IMR-90 (cell line): ENCODE results near the gene RFTN2. TPM values are rescaled to one million over a fixed set of nuclear protein-coding genes. Genes with fewer than 3 reads are reported as not detected.

Experiments
- ATAC-seq: fragments of 200-7000 bp; cut with Tn5 transposase; 2 replicates; pipeline ENCODE4 v1.9.1; 2020; ENCODE audit warnings: low read depth, mild to moderate bottlenecking, moderate library complexity
- BruUV-seq: library from RNA; stranded (reverse); fragments of 400-500 nt; replicated peaks from 2 replicates; lab custom pipeline; 2021; lab: Mats Ljungman, UMichigan
- CTCF ChIA-PET: fragments of 300-600 bp; formaldehyde crosslinking; extraction: SDS; loops from one replicate; lab custom pipeline; 2021; ENCODE audit warnings: antibody characterized with exemption; lab: Yijun Ruan, JAX
- POLR2A ChIA-PET: fragments of 300-600 bp; sonication (Branson Sonifier 250); formaldehyde crosslinking; loops from one replicate; lab custom pipeline; 2022; ENCODE audit warnings: antibody characterized with exemption; ENCODE audit not compliant: unreplicated experiment; lab: Charles Lee
- DNase-seq: peaks from one replicate; pipeline ENCODE4 v3.0.0; 2013
- H2AFZ ChIP-seq: replicated peaks from 2 replicates; pipeline ENCODE3; 2013; ENCODE audit warnings: low read length, mild to moderate bottlenecking; ENCODE audit not compliant: poor library complexity
- H2AK5ac ChIP-seq: 2 replicates; pipeline ENCODE4 v1.6.1; 2013; ENCODE audit warnings: low read depth, low read length, inconsistent platforms
- H2AK9ac ChIP-seq: replicated peaks from 2 replicates; pipeline ENCODE3; 2013; ENCODE audit warnings: mild to moderate bottlenecking, low read depth, low read length, moderate library complexity; ENCODE audit not compliant: poor library complexity
- H2BK120ac ChIP-seq: 2 replicates; pipeline ENCODE4 v1.6.1; 2013; ENCODE audit warnings: low read depth, low read length, inconsistent platforms
- H2BK15ac ChIP-seq: 3 replicates; pipeline ENCODE4 v1.6.1; 2013; ENCODE audit warnings: low read depth, low read length, inconsistent platforms
- H2BK20ac ChIP-seq: 2 replicates; pipeline ENCODE4 v1.6.1; 2013; ENCODE audit warnings: low read depth, mild to moderate bottlenecking, inconsistent platforms, low read length, moderate library complexity
- H2BK5ac ChIP-seq: 2 replicates; pipeline ENCODE4 v1.6.1; 2013; ENCODE audit warnings: mild to moderate bottlenecking, low read depth, low read length, inconsistent platforms; ENCODE audit not compliant: poor library complexity, severe bottlenecking
- H3K14ac ChIP-seq: replicated peaks from 2 replicates; pipeline ENCODE4 v1.6.1; 2013; ENCODE audit warnings: low read depth, low read length, inconsistent platforms
- H3K18ac ChIP-seq: 2 replicates; pipeline ENCODE4 v1.6.1; 2013; ENCODE audit warnings: low read depth, low read length, control low read depth
- H3K23ac ChIP-seq: 2 replicates; pipeline ENCODE4 v1.6.1; 2013; ENCODE audit warnings: low read depth, low read length, inconsistent platforms
- H3K27ac ChIP-seq: 2 replicates; pipeline ENCODE4 v1.5.1; 2013; ENCODE audit warnings: mild to moderate bottlenecking, control low read depth, low read length; ENCODE audit not compliant: insufficient read depth
- H3K27me3 ChIP-seq: 2 replicates; pipeline ENCODE4 v1.6.1; 2013; ENCODE audit warnings: low read length; ENCODE audit not compliant: control insufficient read depth, insufficient read depth
- H3K36me3 ChIP-seq: 2 replicates; pipeline ENCODE4 v1.6.1; 2013; ENCODE audit warnings: low read length, mixed read lengths; ENCODE audit not compliant: control insufficient read depth, insufficient read depth
- H3K4ac ChIP-seq: 2 replicates; pipeline ENCODE4 v1.6.1; 2013; ENCODE audit warnings: low read depth, low read length, inconsistent platforms
- H3K4me1 ChIP-seq: 2 replicates; pipeline ENCODE4 v1.6.1; 2013; ENCODE audit warnings: low read length, mixed read lengths; ENCODE audit not compliant: control insufficient read depth, insufficient read depth
- H3K4me2 ChIP-seq: 2 replicates; pipeline ENCODE4 v1.6.1; 2013; ENCODE audit warnings: low read depth, mild to moderate bottlenecking, control low read depth, low read length, moderate library complexity
- H3K4me3 ChIP-seq: 2 replicates; pipeline ENCODE4 v1.5.1; 2013; ENCODE audit warnings: low read depth, mild to moderate bottlenecking, control low read depth, low read length, moderate library complexity; ENCODE audit not compliant: insufficient read depth
- H3K56ac ChIP-seq: 2 replicates; pipeline ENCODE4 v1.6.1; 2013; ENCODE audit warnings: low read length, inconsistent platforms; ENCODE audit not compliant: insufficient read depth; ENCODE audit errors: extremely low read depth
- H3K79me1 ChIP-seq, 2 experiments: 2 replicates each; pipeline ENCODE4 v1.6.1; 2013; ENCODE audit warnings: low read length in 2 of 2, inconsistent platforms in 1 of 2, low read depth in 1 of 2
- H3K9ac ChIP-seq: 2 replicates; pipeline ENCODE4 v1.6.1; 2013; ENCODE audit warnings: low read depth, low read length, control low read depth
- H3K9me1 ChIP-seq: 2 replicates; pipeline ENCODE4 v1.6.1; 2013; ENCODE audit warnings: low read length, inconsistent platforms; ENCODE audit not compliant: insufficient read depth
- H3K9me3 ChIP-seq: 2 replicates; pipeline ENCODE4 v1.6.1; 2013; ENCODE audit warnings: low read length; ENCODE audit not compliant: control insufficient read depth, insufficient read depth
- H4K20me1 ChIP-seq: 2 replicates; pipeline ENCODE4 v1.6.1; 2013; ENCODE audit warnings: low read length, inconsistent platforms; ENCODE audit not compliant: insufficient read depth
- H4K5ac ChIP-seq: 2 replicates; pipeline ENCODE4 v1.6.1; 2013; ENCODE audit warnings: mild to moderate bottlenecking, low read depth, low read length, control low read depth
- H4K8ac ChIP-seq, 2 experiments: 2 replicates each; pipeline ENCODE4 v1.6.1; 2013; ENCODE audit warnings: low read depth in 2 of 2, low read length in 2 of 2, control low read depth in 1 of 2, inconsistent platforms in 1 of 2
- H4K91ac ChIP-seq: 2 replicates; pipeline ENCODE4 v1.6.1; 2013; ENCODE audit warnings: low read depth, low read length, inconsistent platforms; ENCODE audit not compliant: insufficient read depth
- BHLHE40 ChIP-seq: fragments of 150-350 bp; IDR thresholded peaks from 2 replicates; pipeline ENCODE4 v1.6.1; 2016; ENCODE audit warnings: mild to moderate bottlenecking, low read depth, low read length
- CEBPB ChIP-seq: IDR thresholded peaks from 2 replicates; pipeline ENCODE4 v1.6.1; 2012; ENCODE audit warnings: low read depth, low read length, improper control_type of control experiment
- CHD1 ChIP-seq: IDR thresholded peaks from 2 replicates; pipeline ENCODE4 v1.6.1; 2012; ENCODE audit warnings: low read depth, low read length, improper control_type of control experiment
- FOS ChIP-seq: fragments of 150-350 bp; IDR thresholded peaks from 2 replicates; pipeline ENCODE4 v1.6.1; 2016; ENCODE audit warnings: low read depth, low read length
- MAFK ChIP-seq: IDR thresholded peaks from 2 replicates; pipeline ENCODE4 v1.6.1; 2012; ENCODE audit warnings: low read depth, low read length, improper control_type of control experiment
- MAZ ChIP-seq: IDR thresholded peaks from 2 replicates; pipeline ENCODE4 v1.6.1; 2012; ENCODE audit warnings: low read depth, mild to moderate bottlenecking, low read length, improper control_type of control experiment, moderate library complexity, borderline replicate concordance
- MXI1 ChIP-seq: IDR thresholded peaks from 2 replicates; pipeline ENCODE4 v1.6.1; 2012; ENCODE audit warnings: low read depth, mild to moderate bottlenecking, low read length, moderate library complexity, borderline replicate concordance
- NFE2L2 ChIP-seq: fragments of 150-350 bp; IDR thresholded peaks from 2 replicates; pipeline ENCODE4 v1.6.1; 2016; ENCODE audit warnings: low read depth, mild to moderate bottlenecking, low read length
- POLR2A ChIP-seq: IDR thresholded peaks from 2 replicates; pipeline ENCODE4 v1.6.1; 2012; ENCODE audit warnings: mild to moderate bottlenecking, low read depth, low read length
- RAD21 ChIP-seq: IDR thresholded peaks from 2 replicates; pipeline ENCODE4 v1.6.1; 2012; ENCODE audit warnings: low read length, improper control_type of control experiment
- RCOR1 ChIP-seq: IDR thresholded peaks from 2 replicates; pipeline ENCODE4 v1.6.1; 2012; ENCODE audit warnings: mild to moderate bottlenecking, low read length, improper control_type of control experiment; ENCODE audit not compliant: insufficient replicate concordance
- RFX5 ChIP-seq: IDR thresholded peaks from 2 replicates; pipeline ENCODE4 v1.8.0; 2012; ENCODE audit warnings: low read depth, mild to moderate bottlenecking, low read length, moderate library complexity
- SMC3 ChIP-seq: fragments of 150-350 bp; IDR thresholded peaks from 2 replicates; pipeline ENCODE4 v1.6.1; 2016; ENCODE audit warnings: low read depth, mild to moderate bottlenecking, antibody characterized with exemption, low read length, moderate library complexity
- WGBS, 2 experiments: methylation state at CpG; one replicate each; pipeline versions ENCODE4 v1.1.5 to v1.1.7; 2013; ENCODE audit warnings: missing lambda C conversion rate in 2 of 2; ENCODE audit not compliant: insufficient read length in 1 of 2; ENCODE audit errors: extremely low coverage in 2 of 2; 5-methylcytosine and 5-hydroxymethylcytosine counted together
- dilution Hi-C: fragments of 300-500 bp; cut with HindIII; formaldehyde crosslinking; loops from one replicate; pipeline ENCODE4 v1.14.3; 2018; ENCODE audit warnings: low sequenced_read_pairs; ENCODE audit not compliant: unreplicated experiment
- in situ Hi-C: fragments of 300-500 bp; cut with MboI; formaldehyde crosslinking; loops from 3 replicates; pipeline ENCODE4 v1.14.3; 2019; ENCODE audit warnings: low sequenced_read_pairs, inconsistent platforms, mixed read lengths
- intact Hi-C: fragments of 100-400 bp; cut with micrococcal nuclease; formaldehyde crosslinking; loops from 2 replicates; pipeline ENCODE4 v1.10.0; 2022
- polyA plus RNA-seq, 3 experiments: library from polyadenylated mRNA; depleted of rRNA; stranded (reverse); fragments of >200 nt; gene quantifications; 2 replicates each; pipeline ENCODE4 v1.2.3, GENCODE V29; 2012; ENCODE audit warnings: low replicate concordance in 1 of 3
- total RNA-seq: library from RNA; depleted of rRNA; stranded (reverse); fragments of >200 nt; gene quantifications from 2 replicates; pipeline ENCODE4 v1.2.3, GENCODE V29; 2012
- TF ChIP-seq, protein P1 (sequence below): fragments of 150-350 bp; IDR thresholded peaks from 2 replicates; pipeline ENCODE4 v1.6.1; 2017; ENCODE audit warnings: mild to moderate bottlenecking, antibody characterized with exemption, low read length, low read depth
- TF ChIP-seq, protein P2 (sequence below): fragments of 150-350 bp; IDR thresholded peaks from 2 replicates; pipeline ENCODE4 v1.6.1; 2016; ENCODE audit warnings: low read depth, mild to moderate bottlenecking, low read length, moderate library complexity, borderline replicate concordance
- TF ChIP-seq, protein P3 (sequence below): conservative IDR thresholded peaks from 2 replicates; pipeline ENCODE4 v1.5.1; 2012; ENCODE audit warnings: mild to moderate bottlenecking, low read depth, low read length, improper control_type of control experiment

RFTN2 gene
- total and polyA plus RNA-seq, 2 of the 4 experiments (the other 2 are of a cell fraction) = 0.44 to 2.3 TPM

DNA sequence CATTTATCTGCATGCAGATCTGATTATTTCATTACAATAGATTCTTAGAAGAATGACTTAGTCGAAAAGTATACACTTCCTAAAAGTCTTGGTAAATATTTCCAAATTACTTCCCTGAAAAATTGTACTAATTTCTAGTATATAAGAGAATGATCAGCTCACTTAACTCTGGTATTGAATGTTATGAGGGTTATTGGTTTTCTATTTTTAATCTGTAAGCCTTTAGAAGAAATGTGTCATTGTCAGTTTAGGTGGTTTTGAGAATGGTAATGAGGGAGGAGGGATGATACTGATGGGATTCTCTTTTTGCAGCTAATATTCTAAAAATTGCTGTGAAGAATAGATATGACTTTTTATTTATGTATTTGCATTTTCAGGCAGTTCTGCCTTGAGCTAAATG is 135.7 kb downstream of the RFTN2 start:
- H3K4ac ChIP-seq = no peak overlapping the region
- no peak for ATAC-seq
- TF ChIP-seq FOS = no peak
- no peak for TF ChIP-seq CHD1
- TF ChIP-seq, protein P1, sequence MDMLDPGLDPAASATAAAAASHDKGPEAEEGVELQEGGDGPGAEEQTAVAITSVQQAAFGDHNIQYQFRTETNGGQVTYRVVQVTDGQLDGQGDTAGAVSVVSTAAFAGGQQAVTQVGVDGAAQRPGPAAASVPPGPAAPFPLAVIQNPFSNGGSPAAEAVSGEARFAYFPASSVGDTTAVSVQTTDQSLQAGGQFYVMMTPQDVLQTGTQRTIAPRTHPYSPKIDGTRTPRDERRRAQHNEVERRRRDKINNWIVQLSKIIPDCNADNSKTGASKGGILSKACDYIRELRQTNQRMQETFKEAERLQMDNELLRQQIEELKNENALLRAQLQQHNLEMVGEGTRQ = no peak
- no peak for TF ChIP-seq POLR2A
- no peak for TF ChIP-seq SMC3
- no peak for TF ChIP-seq RCOR1
- no peak for TF ChIP-seq RAD21
- no peak for TF ChIP-seq CEBPB
- TF ChIP-seq MXI1 = no peak
- TF ChIP-seq RFX5 = no peak
- TF ChIP-seq, protein P2, sequence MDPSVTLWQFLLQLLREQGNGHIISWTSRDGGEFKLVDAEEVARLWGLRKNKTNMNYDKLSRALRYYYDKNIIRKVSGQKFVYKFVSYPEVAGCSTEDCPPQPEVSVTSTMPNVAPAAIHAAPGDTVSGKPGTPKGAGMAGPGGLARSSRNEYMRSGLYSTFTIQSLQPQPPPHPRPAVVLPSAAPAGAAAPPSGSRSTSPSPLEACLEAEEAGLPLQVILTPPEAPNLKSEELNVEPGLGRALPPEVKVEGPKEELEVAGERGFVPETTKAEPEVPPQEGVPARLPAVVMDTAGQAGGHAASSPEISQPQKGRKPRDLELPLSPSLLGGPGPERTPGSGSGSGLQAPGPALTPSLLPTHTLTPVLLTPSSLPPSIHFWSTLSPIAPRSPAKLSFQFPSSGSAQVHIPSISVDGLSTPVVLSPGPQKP = no peak
- no peak for TF ChIP-seq BHLHE40
- no peak for TF ChIP-seq MAZ
- TF ChIP-seq NFE2L2 = no peak
- no peak for TF ChIP-seq MAFK
- TF ChIP-seq, protein P3, sequence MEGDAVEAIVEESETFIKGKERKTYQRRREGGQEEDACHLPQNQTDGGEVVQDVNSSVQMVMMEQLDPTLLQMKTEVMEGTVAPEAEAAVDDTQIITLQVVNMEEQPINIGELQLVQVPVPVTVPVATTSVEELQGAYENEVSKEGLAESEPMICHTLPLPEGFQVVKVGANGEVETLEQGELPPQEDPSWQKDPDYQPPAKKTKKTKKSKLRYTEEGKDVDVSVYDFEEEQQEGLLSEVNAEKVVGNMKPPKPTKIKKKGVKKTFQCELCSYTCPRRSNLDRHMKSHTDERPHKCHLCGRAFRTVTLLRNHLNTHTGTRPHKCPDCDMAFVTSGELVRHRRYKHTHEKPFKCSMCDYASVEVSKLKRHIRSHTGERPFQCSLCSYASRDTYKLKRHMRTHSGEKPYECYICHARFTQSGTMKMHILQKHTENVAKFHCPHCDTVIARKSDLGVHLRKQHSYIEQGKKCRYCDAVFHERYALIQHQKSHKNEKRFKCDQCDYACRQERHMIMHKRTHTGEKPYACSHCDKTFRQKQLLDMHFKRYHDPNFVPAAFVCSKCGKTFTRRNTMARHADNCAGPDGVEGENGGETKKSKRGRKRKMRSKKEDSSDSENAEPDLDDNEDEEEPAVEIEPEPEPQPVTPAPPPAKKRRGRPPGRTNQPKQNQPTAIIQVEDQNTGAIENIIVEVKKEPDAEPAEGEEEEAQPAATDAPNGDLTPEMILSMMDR = no peak
- no peak overlapping the region for H4K8ac ChIP-seq
- in situ Hi-C loops = no loop called here
- CTCF ChIA-PET = interaction anchor here (0.9 kb wide), 1 partner anchor 14 kb away, joined by 3 read pairs; no protein-coding TSS in a partner anchor
- no TSS peak for BruUV-seq
- no peaks in the 10 kb centered on the region for H3K27me3 ChIP-seq
- H4K20me1 ChIP-seq = peaks cover 4% of the 10 kb centered on the region; the same call in 1 of the 2 replicates
- intact Hi-C loops = no loop called here
- DNase-seq = no peak
- no peaks in the 10 kb centered on the region for H3K9me3 ChIP-seq
- no peak overlapping the region for H2AK9ac ChIP-seq
- no peak overlapping the region for H2BK15ac ChIP-seq
- H2BK120ac ChIP-seq = no peak overlapping the region
- H2BK20ac ChIP-seq = no peak overlapping the region
- H3K4me1 ChIP-seq = no peaks in the 10 kb centered on the region
- H2AFZ ChIP-seq = no peak overlapping the region
- H3K9ac ChIP-seq = no peak overlapping the region
- H2BK5ac ChIP-seq = no peak overlapping the region
- H2AK5ac ChIP-seq = no peak overlapping the region
- H4K5ac ChIP-seq = no peak overlapping the region
- H3K4me2 ChIP-seq = no peak overlapping the region
- no peak overlapping the region for H3K23ac ChIP-seq
- peaks cover 5 to 31% of the 10 kb centered on the region in 2 experiments for H3K79me1 ChIP-seq
- no peak overlapping the region for H3K18ac ChIP-seq
- no peak overlapping the region for H3K4me3 ChIP-seq
- H3K27ac ChIP-seq = no peak overlapping the region
- peaks cover 34% of the 10 kb centered on the region for H3K36me3 ChIP-seq
- WGBS, 2 experiments = no CpG with 5 or more reads among the region's 1 CpG
- no peak overlapping the region for H3K14ac ChIP-seq
- no peaks in the 10 kb centered on the region for H3K9me1 ChIP-seq
- H4K91ac ChIP-seq = no peak overlapping the region
- dilution Hi-C loops = no loop called here
- H3K56ac ChIP-seq = no peak overlapping the region
- POLR2A ChIA-PET = no interaction called here
